GM10248 (cell line): ENCODE results near the gene ZNF346.

Source experiments
- CTCF ChIA-PET: fragments of 300-600 bp; sonication (Branson Sonifier 250); formaldehyde crosslinking; extraction: SDS; loops from one replicate; lab custom pipeline; 2021; ENCODE audit warnings: antibody characterized with exemption; lab: Yijun Ruan, JAX
- POLR2A ChIA-PET: fragments of 350-650 bp; sonication (Branson Sonifier 250); formaldehyde crosslinking; extraction: SDS; loops from one replicate; lab custom pipeline; 2020; ENCODE audit warnings: antibody characterized with exemption; lab: Yijun Ruan, JAX
- DNase-seq: peaks from one replicate; pipeline ENCODE4 v3.0.0; 2012; ENCODE audit errors: extremely low spot score
- CTCF ChIP-seq: IDR thresholded peaks from 2 replicates; pipeline ENCODE4 v1.5.1; 2012; ENCODE audit warnings: mild to moderate bottlenecking, low read depth; ENCODE audit errors: extremely low read depth, missing control alignments, control extremely low read depth

Gene ZNF346

GRCh38 chr5:177093082-177093712 lies 70.7 kb downstream of the ZNF346 start:
- CTCF ChIA-PET, result interaction anchor here (1.2 to 3.5 kb wide), 3 partner anchors 20 to 216 kb away, joined by 3 to 16 read pairs (median 7); no protein-coding TSS in a partner anchor
- DNase-seq, result no peak
- TF ChIP-seq CTCF, result no peak
- POLR2A ChIA-PET, result no interaction called here

DNA sequence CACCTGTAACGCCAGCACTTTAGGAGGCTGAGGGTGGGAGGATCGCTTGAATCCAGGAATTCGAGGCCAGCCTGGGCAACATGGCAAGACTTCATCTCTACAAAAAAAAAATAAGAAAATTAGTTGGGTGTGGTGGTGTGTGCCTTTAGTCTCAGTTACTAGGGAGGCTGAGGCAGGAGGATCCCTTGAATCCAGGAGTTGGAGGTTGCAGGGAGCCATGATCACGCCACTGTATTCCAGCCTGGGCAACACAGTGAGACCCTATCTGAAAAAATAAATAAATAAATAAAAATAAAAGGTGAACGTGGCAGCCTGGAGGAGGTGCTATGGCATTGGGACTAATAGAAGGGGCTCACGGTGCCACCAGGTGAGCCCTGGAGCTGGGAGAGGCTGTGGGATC lies 71.3 kb downstream of the ZNF346 start:
- DNase-seq, result no peak
- CTCF ChIA-PET, result interaction anchor here (3.5 kb wide), 1 partner anchor 19 kb away, joined by 16 read pairs; no protein-coding TSS in a partner anchor
- no peak for TF ChIP-seq CTCF
- POLR2A ChIA-PET, result no interaction called here

DNA sequence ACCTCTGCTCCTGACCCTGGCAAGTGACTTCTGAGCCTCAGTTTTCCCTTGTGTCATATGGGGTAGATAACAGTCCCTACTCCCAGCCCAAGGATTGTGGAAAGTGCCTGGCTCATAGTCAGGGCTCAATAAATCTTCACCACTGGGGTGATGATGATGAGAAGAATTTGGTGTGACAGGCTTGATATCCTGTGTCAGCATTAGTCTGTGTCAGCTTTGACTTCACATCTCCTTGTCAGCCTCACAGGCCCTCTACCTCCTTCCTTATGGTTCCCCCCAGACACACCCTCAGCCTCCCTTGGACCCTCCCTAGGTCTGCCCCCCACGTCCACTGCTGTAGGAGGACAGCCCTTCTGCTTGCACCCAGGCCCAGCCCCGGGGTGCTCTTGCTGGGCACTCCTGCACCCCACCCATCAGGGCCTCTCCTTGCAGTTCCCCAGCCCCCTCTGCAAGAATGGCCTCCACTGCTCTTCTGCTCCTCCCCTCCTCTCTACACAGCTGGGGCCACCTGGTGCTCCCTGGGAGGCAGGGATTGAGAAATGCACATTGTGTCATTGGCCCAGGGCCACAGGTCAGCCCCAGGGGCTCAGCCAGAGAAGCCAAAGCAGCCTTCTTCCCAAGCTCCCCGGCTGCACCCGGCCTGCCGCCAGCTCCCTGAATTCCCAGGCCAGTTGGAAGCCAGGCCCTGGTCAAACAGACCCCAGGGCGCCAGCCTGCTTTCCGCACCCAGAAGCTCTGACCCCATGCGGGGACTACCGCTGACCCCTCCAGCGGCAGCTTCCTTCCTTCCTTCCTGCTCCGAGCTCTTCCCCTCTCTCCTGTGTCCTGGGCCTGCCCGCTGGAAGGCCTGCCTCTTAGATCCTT lies 72.0 kb downstream of the ZNF346 start:
- POLR2A ChIA-PET, result no interaction called here
- DNase-seq, result no peak
- CTCF ChIA-PET, result interaction anchor here (1.0 to 1.4 kb wide), 4 partner anchors 9 to 20 kb away, joined by 3 to 7 read pairs (median 4); no protein-coding TSS in a partner anchor
- TF ChIP-seq CTCF, result no peak

DNA sequence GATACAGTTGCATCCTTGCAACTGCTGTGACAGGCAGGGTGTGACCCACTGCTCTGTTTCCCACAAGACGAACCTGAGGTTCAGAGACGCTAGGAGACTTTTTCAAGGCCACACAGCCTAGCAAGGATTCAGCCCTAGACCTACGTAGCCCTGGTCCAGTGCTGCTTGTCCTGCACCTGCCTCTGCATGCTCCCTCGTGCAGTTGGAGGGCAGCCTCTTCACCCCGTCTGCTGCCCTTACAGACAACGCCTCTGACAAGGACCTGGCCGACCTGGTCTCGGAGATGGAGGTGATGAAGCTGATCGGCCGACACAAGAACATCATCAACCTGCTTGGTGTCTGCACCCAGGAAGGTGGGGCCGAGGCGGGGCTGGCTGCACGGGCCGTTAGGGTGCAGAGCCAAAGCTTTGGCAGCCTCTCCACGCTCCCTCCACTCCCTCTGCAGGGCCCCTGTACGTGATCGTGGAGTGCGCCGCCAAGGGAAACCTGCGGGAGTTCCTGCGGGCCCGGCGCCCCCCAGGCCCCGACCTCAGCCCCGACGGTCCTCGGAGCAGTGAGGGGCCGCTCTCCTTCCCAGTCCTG lies 72.7 kb downstream of the ZNF346 start:
- ChIA-PET POLR2A (no interaction called here), CTCF (interaction anchor here (1.0 to 1.4 kb wide), 4 partner anchors 9 to 19 kb away, joined by 3 to 7 read pairs (median 4); no protein-coding TSS in a partner anchor)
- no peak for TF ChIP-seq CTCF
- DNase-seq, result no peak

- no peak for TF ChIP-seq CTCF
- no peak for DNase-seq
- POLR2A ChIA-PET, result no interaction called here
- CTCF ChIA-PET, result interaction anchor here (2.7 to 3.0 kb wide), 2 partner anchors 16 to 17 kb away, joined by 10 to 11 read pairs; no protein-coding TSS in a partner anchor
Observed at GRCh38 chr5:177096162-177097015, 73.9 kb downstream of the ZNF346 start.
